ENCODE data around the gene WDR45B. TPM values are rescaled to one million over a fixed set of nuclear protein-coding genes. Genes with fewer than 3 reads are reported as not detected.

The WDR45B gene
- polyA plus RNA-seq, 1 of the 3 experiments (the other 2 are of a cell fraction), result 171 TPM

DNA sequence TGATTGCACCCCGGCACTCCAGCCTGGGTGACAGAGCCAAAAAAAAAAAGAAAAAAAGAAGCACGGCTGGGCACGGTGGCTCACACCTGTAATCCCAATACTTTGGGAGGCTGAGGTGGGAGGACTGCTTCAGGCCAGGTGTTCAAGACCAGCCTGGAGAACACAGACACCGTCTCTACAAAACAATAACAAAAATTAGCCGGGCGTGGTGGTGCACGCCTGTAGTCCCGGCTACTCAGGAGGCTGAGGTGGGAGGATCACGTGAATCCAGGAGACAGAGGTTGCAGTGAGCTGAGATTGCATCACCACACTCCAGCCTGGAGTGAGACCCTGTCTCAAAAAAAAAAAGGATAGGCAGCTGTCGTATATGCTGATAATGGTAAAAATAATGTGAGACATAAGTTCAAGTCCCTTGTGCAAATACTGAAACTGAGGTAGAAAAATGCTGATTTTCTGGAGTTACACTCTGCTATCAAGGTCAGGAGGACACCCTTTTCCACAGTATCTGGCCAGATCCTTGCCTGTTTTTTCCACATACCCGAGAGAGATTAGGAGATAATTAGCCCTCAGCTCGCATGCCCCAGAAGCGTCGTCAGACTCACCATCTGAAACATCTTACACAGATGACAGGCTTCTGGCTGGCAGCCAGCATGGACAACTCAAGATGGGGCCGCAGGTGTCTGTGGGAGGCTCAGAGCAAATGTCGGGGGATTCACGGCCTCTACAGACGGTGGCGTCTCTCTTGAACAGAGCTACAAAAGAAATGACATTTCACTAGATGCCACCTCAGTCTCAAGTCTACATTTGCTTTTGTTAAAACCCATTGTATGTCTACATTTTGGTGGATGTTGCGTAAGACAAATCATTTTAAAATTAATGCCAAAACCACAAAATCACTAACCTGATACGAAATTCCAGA, 36.8 kb downstream of the WDR45B start (continued):
- TF ChIP-seq, protein P1, sequence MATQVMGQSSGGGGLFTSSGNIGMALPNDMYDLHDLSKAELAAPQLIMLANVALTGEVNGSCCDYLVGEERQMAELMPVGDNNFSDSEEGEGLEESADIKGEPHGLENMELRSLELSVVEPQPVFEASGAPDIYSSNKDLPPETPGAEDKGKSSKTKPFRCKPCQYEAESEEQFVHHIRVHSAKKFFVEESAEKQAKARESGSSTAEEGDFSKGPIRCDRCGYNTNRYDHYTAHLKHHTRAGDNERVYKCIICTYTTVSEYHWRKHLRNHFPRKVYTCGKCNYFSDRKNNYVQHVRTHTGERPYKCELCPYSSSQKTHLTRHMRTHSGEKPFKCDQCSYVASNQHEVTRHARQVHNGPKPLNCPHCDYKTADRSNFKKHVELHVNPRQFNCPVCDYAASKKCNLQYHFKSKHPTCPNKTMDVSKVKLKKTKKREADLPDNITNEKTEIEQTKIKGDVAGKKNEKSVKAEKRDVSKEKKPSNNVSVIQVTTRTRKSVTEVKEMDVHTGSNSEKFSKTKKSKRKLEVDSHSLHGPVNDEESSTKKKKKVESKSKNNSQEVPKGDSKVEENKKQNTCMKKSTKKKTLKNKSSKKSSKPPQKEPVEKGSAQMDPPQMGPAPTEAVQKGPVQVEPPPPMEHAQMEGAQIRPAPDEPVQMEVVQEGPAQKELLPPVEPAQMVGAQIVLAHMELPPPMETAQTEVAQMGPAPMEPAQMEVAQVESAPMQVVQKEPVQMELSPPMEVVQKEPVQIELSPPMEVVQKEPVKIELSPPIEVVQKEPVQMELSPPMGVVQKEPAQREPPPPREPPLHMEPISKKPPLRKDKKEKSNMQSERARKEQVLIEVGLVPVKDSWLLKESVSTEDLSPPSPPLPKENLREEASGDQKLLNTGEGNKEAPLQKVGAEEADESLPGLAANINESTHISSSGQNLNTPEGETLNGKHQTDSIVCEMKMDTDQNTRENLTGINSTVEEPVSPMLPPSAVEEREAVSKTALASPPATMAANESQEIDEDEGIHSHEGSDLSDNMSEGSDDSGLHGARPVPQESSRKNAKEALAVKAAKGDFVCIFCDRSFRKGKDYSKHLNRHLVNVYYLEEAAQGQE (IDR thresholded peaks at IDR 0.05; ENCODE audit: low read depth, low read length), result no peak
- TF ChIP-seq, protein P2, sequence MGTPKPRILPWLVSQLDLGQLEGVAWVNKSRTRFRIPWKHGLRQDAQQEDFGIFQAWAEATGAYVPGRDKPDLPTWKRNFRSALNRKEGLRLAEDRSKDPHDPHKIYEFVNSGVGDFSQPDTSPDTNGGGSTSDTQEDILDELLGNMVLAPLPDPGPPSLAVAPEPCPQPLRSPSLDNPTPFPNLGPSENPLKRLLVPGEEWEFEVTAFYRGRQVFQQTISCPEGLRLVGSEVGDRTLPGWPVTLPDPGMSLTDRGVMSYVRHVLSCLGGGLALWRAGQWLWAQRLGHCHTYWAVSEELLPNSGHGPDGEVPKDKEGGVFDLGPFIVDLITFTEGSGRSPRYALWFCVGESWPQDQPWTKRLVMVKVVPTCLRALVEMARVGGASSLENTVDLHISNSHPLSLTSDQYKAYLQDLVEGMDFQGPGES (IDR thresholded peaks at IDR 0.05; ENCODE audit: low read depth, low read length), result no peak
- TF ChIP-seq CTCF (IDR thresholded peaks at IDR 0.05) (no peak), EP300 (IDR thresholded peaks at IDR 0.05; ENCODE audit: borderline replicate concordance in 1 of 2, low read depth in 1 of 2, low read length in 1 of 2) (peak in 1 of 2 experiments; percentile 83; a peak in 2 of 4 replicates), SIN3A (IDR thresholded peaks at IDR 0.05; ENCODE audit: borderline replicate concordance, low read depth, low read length) (no peak), EZH2phosphoT487 (IDR thresholded peaks at IDR 0.05; ENCODE audit: borderline replicate concordance, low read depth) (no peak), POLR2AphosphoS5 (IDR thresholded peaks at IDR 0.05; ENCODE audit: low read depth, low read length) (peak; percentile 60; the same call in 1 of the 2 replicates), GATA2 (CRISPR knock-in tag; IDR thresholded peaks at IDR 0.05) (peak; percentile 95), USF2 (IDR thresholded peaks at IDR 0.05; ENCODE audit: borderline replicate concordance, low read depth, low read length) (no peak), PBX3 (IDR thresholded peaks at IDR 0.05) (peak; percentile 86), RCOR1 (IDR thresholded peaks at IDR 0.05; ENCODE audit: low read length) (peak; percentile 82), MEF2A (IDR thresholded peaks at IDR 0.05; ENCODE audit: borderline replicate concordance, low read depth) (no peak), ZBTB33 (IDR thresholded peaks at IDR 0.05; ENCODE audit: borderline replicate concordance, low read depth) (no peak), RAD21 (IDR thresholded peaks at IDR 0.05; ENCODE audit: low read length) (no peak), SMC3 (IDR thresholded peaks at IDR 0.05; ENCODE audit: low read depth, low read length) (0 out of 2 replicates have a peak, but pooled peaks have one; percentile 15), TEAD4 (IDR thresholded peaks at IDR 0.05; ENCODE audit: borderline replicate concordance, insufficient read depth) (0 out of 2 replicates have a peak, but pooled peaks have one; percentile 23), FOXJ3 (CRISPR knock-in tag; IDR thresholded peaks at IDR 0.05) (no peak), ELF1 (IDR thresholded peaks at IDR 0.05) (no peak), MAX (IDR thresholded peaks at IDR 0.05; ENCODE audit: low read depth) (no peak; the same call in 1 of the 2 replicates), RXRA (IDR thresholded peaks at IDR 0.05; ENCODE audit: borderline replicate concordance, low read depth) (no peak)

All from SK-N-SH (cell line).